GM21367 (cell line): Measurements from ENCODE around the gene CLIC6.

Experiments used
- ATAC-seq: cut with Tn5 transposase; IDR thresholded peaks from one replicate; pipeline ENCODE4 v1.9.1; 2021; ENCODE audit not compliant: unreplicated experiment

The CLIC6 gene

DNA sequence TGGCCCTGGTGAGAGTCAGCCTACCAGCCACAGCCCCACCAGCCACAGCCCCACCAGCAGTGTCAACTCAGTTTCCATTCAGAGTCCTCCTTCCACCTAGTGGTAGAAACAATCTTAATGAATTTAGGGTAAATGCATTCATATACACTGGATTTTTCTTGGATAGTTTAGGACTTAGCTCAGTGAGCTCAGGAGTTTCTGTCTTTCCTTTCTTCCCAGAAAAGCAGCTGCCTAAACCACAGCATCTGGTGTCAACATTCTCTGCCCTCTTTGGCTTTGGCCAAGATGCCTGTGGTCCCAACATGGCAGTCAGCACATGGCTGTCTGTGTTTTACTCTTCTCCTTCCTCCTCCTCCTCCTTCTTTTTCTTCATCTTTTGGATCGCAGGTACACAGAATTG, 94.0 kb downstream of the CLIC6 start:
- no peak for ATAC-seq

GRCh38 chr21:34764715-34765284, 96.0 kb downstream of the CLIC6 start:
- ATAC-seq, result no peak

DNA sequence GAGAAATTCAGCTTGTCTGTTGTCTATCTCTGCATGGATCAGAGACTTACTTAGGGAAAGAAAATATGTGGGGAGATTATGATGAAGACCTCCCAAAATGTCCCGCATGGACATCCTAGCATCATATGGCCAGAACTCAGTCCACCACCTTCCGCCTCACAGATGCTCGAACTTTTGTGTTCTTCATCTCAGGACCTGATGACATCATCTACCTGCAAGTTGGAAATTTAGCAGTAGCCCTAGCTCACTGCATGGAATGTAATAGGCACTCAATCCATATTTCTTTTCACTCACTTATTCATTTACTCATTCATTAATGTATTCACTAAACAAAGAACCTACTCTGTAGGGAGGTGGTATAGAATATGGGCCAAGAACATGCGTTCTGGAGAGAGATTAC, 96.8 kb downstream of the CLIC6 start:
- ATAC-seq, result no peak

GRCh38 chr21:34766862-34767261, 98.1 kb downstream of the CLIC6 start:
- no peak for ATAC-seq
